ENCODE data around the gene CFAP300.

Gene CFAP300

GRCh38 chr11:102079625-102080024, 32.4 kb downstream of the CFAP300 start:
- DNase-seq, result no peak

- DNase-seq, result no peak
Observed at GRCh38 chr11:102081313-102081712, 34.1 kb downstream of the CFAP300 start.

- DNase-seq, result no peak
Observed at GRCh38 chr11:102085864-102086551, 38.8 kb downstream of the CFAP300 start.

- no peak for DNase-seq
Observed at GRCh38 chr11:102097186-102097585, 49.9 kb downstream of the CFAP300 start.

GRCh38 chr11:102099755-102100154, 52.5 kb downstream of the CFAP300 start:
- DNase-seq, result no peak

- DNase-seq, result no peak
Observed at GRCh38 chr11:102108734-102109440, 61.6 kb downstream of the CFAP300 start.

GRCh38 chr11:102109896-102110760, 62.9 kb downstream of the CFAP300 start, which contains the start of gene YAP1:
TSS of gene YAP1 (plus strand) at chr11:102110447. CDS start at chr11:102110849, 402 bp downstream.
- peak; percentile 81 for DNase-seq

- DNase-seq, result peak; percentile 25
Observed at GRCh38 chr11:102110761-102111010, 63.4 kb downstream of the CFAP300 start.

- DNase-seq, result peak; percentile 4
Observed at GRCh38 chr11:102111011-102111786, 64.0 kb downstream of the CFAP300 start.

- DNase-seq, result peak; percentile 29
Observed at GRCh38 chr11:102111787-102112508, 64.7 kb downstream of the CFAP300 start.

- DNase-seq, result no peak
Observed at GRCh38 chr11:102112509-102112821, 65.2 kb downstream of the CFAP300 start.

- no peak for DNase-seq
Observed at GRCh38 chr11:102114032-102114431, 66.8 kb downstream of the CFAP300 start.

GRCh38 chr11:102115557-102115956, 68.3 kb downstream of the CFAP300 start:
- DNase-seq, result no peak

GRCh38 chr11:102116453-102117205, 69.4 kb downstream of the CFAP300 start:
- no peak for DNase-seq

- DNase-seq, result no peak
Observed at GRCh38 chr11:102117472-102118113, 70.4 kb downstream of the CFAP300 start.

GRCh38 chr11:102118937-102119336, 71.7 kb downstream of the CFAP300 start:
- no peak for DNase-seq

- DNase-seq, result no peak
Observed at GRCh38 chr11:102119997-102120396, 72.8 kb downstream of the CFAP300 start.

- no peak for DNase-seq
Observed at GRCh38 chr11:102120437-102120973, 73.3 kb downstream of the CFAP300 start.

- no peak for DNase-seq
Observed at GRCh38 chr11:102121329-102121728, 74.1 kb downstream of the CFAP300 start.
